H1 (cell line): ENCODE measurements around the gene SPAG5. TPM values are rescaled to one million over a fixed set of nuclear protein-coding genes. Genes with fewer than 3 reads are reported as not detected.
A peak's percentile ranks its signal among the peaks of the same experiment; 100 is the strongest.

Experiments used
- CTCF ChIA-PET: fragments of 300-600 bp; sonication (Branson Sonifier 250); formaldehyde crosslinking; loops from one replicate; lab custom pipeline; 2021; ENCODE audit not compliant: partially characterized antibody; lab: Charles Lee
- POLR2A ChIA-PET: fragments of 300-600 bp; sonication (Branson Sonifier 250); formaldehyde crosslinking; loops from one replicate; lab custom pipeline; 2021; ENCODE audit warnings: inconsistent platforms; ENCODE audit not compliant: partially characterized antibody; lab: Charles Lee
- DNase-seq, 2 experiments: peaks; one replicate each; pipeline versions ENCODE4 v3.0.0 to v3.0.0-alpha.2; 2010 to 2022; ENCODE audit warnings: low spot score in 2 of 2, low read depth in 1 of 2, mixed read lengths in 1 of 2
- FAIRE-seq: peaks from 2 replicates; lab custom pipeline; 2011; peaks lifted over from hg19 to GRCh38; lab: Jason Lieb, UNC
- H2AFZ ChIP-seq: 2 replicates; pipeline ENCODE4 v1.8.1; 2012; ENCODE audit warnings: low read length, inconsistent platforms
- H2AK5ac ChIP-seq: 2 replicates; pipeline ENCODE4 v1.6.1; 2013; ENCODE audit warnings: low read depth, low read length
- H2BK120ac ChIP-seq: replicated peaks from 2 replicates; pipeline ENCODE3; 2013; ENCODE audit warnings: low read depth, low read length, inconsistent platforms
- H2BK12ac ChIP-seq: 2 replicates; pipeline ENCODE4 v1.6.1; 2013; ENCODE audit warnings: low read depth, low read length
- H2BK15ac ChIP-seq: 2 replicates; pipeline ENCODE4 v1.6.1; 2013; ENCODE audit warnings: low read length
- H2BK20ac ChIP-seq: 2 replicates; pipeline ENCODE4 v1.6.1; 2013; ENCODE audit warnings: low read length
- H2BK5ac ChIP-seq: 2 replicates; pipeline ENCODE4 v1.6.1; 2013; ENCODE audit warnings: low read depth, low read length
- H3K14ac ChIP-seq: 2 replicates; pipeline ENCODE4 v1.6.1; 2013; ENCODE audit warnings: inconsistent platforms; ENCODE audit not compliant: insufficient read length
- H3K18ac ChIP-seq: 2 replicates; pipeline ENCODE4 v1.6.1; 2013; ENCODE audit warnings: low read length; ENCODE audit errors: extremely low read depth
- H3K23ac ChIP-seq: 2 replicates; pipeline ENCODE4 v1.6.1; 2013; ENCODE audit warnings: inconsistent platforms; ENCODE audit not compliant: insufficient read length
- H3K23me2 ChIP-seq: 2 replicates; pipeline ENCODE4 v1.6.1; 2013; ENCODE audit warnings: low read depth, low read length
- H3K27ac ChIP-seq: 2 replicates; pipeline ENCODE4 v1.6.1; 2011; ENCODE audit warnings: low read depth, low read length, inconsistent platforms
- H3K27me3 ChIP-seq, 4 experiments: replicated peaks in 1 of 4; 1 replicate in 1 of 4; 2 replicates in 3 of 4; pipeline versions ENCODE4 v1.6.1 to v1.8.1; 2011 to 2013; ENCODE audit warnings: low read length in 3 of 4, mild to moderate bottlenecking in 3 of 4, inconsistent platforms in 2 of 4, mixed read lengths in 2 of 4, moderate library complexity in 1 of 4; ENCODE audit not compliant: control insufficient read depth in 3 of 4, insufficient read depth in 3 of 4; ENCODE audit errors: extremely low read depth in 1 of 4
- H3K36me3 ChIP-seq, 4 experiments: 2 replicates each; pipeline versions ENCODE4 v1.6.1 to v1.8.1; 2011 to 2013; ENCODE audit warnings: mild to moderate bottlenecking in 4 of 4, low read length in 3 of 4, moderate library complexity in 2 of 4, control low read depth in 1 of 4, inconsistent platforms in 1 of 4; ENCODE audit not compliant: insufficient read depth in 4 of 4, control insufficient read depth in 2 of 4
- H3K4ac ChIP-seq: replicated peaks from 2 replicates; pipeline ENCODE3; 2013; ENCODE audit warnings: low read length, low read depth, mixed read lengths, inconsistent platforms; ENCODE audit not compliant: insufficient read length
- H3K4me1 ChIP-seq, 4 experiments: replicated peaks in 1 of 4; 1 replicate in 1 of 4; 2 replicates in 3 of 4; pipeline versions ENCODE4 v1.6.1 to v1.8.1; 2011 to 2013; ENCODE audit warnings: low read length in 3 of 4, inconsistent platforms in 2 of 4, mixed read lengths in 1 of 4; ENCODE audit not compliant: insufficient read depth in 4 of 4, control insufficient read depth in 3 of 4
- H3K4me2 ChIP-seq, 2 experiments: 2 replicates each; pipeline versions ENCODE4 v1.6.1 to v1.8.1; 2011 to 2013; ENCODE audit warnings: low read depth in 2 of 2, low read length in 2 of 2, control low read depth in 1 of 2, inconsistent platforms in 1 of 2, mild to moderate bottlenecking in 1 of 2; ENCODE audit not compliant: insufficient read depth in 1 of 2
- H3K4me3 ChIP-seq, 4 experiments: fragments of 200-600, 300-600 bp in 1 of 4; sonication (generic), shearing (Covaris generic), sonication (Bioruptor Twin) in 1 of 4; 2 replicates each; pipeline versions ENCODE4 v1.5.1 to v1.8.1; 2011 to 2016; ENCODE audit warnings: low read length in 4 of 4, low read depth in 3 of 4, control low read depth in 2 of 4, inconsistent platforms in 2 of 4, mild to moderate bottlenecking in 2 of 4, mixed read lengths in 1 of 4, moderate library complexity in 1 of 4; ENCODE audit not compliant: insufficient read depth in 2 of 4; ENCODE audit errors: extremely low read depth in 1 of 4
- H3K56ac ChIP-seq: replicated peaks from 2 replicates; pipeline ENCODE3; 2013; ENCODE audit warnings: low read depth, mild to moderate bottlenecking, mixed read lengths, low read length, inconsistent platforms; ENCODE audit not compliant: insufficient read length
- H3K79me1 ChIP-seq: 2 replicates; pipeline ENCODE4 v1.6.1; 2013; ENCODE audit warnings: low read depth, low read length, control low read depth
- H3K79me2 ChIP-seq, 2 experiments: 2 replicates each; pipeline versions ENCODE4 v1.6.1 to v1.8.1; 2012 to 2013; ENCODE audit warnings: low read length in 2 of 2, mild to moderate bottlenecking in 2 of 2, inconsistent platforms in 1 of 2; ENCODE audit not compliant: insufficient read depth in 2 of 2, control insufficient read depth in 1 of 2
- H3K9ac ChIP-seq, 4 experiments: replicated peaks in 1 of 4; 1 replicate in 1 of 4; 2 replicates in 3 of 4; pipeline versions ENCODE4 v1.6.1 to v1.8.1; 2011 to 2013; ENCODE audit warnings: low read depth in 3 of 4, low read length in 3 of 4, control low read depth in 2 of 4, mild to moderate bottlenecking in 2 of 4, moderate library complexity in 2 of 4, inconsistent platforms in 1 of 4; ENCODE audit errors: extremely low read depth in 1 of 4
- H3K9me3 ChIP-seq, 2 experiments: 2 replicates each; pipeline versions ENCODE4 v1.6.1 to v1.8.1; 2012 to 2013; ENCODE audit warnings: mild to moderate bottlenecking in 2 of 2, moderate library complexity in 2 of 2, control low read depth in 1 of 2, inconsistent platforms in 1 of 2, low read depth in 1 of 2, low read length in 1 of 2, mixed read lengths in 1 of 2; ENCODE audit not compliant: insufficient read depth in 2 of 2
- H4K20me1 ChIP-seq, 2 experiments: replicated peaks in 1 of 2; 2 replicates each; pipeline versions ENCODE3 to v1.8.1; 2011 to 2013; ENCODE audit warnings: inconsistent platforms in 2 of 2, low read length in 2 of 2, mild to moderate bottlenecking in 1 of 2; ENCODE audit not compliant: insufficient read depth in 2 of 2, control insufficient read depth in 1 of 2
- H4K5ac ChIP-seq: 2 replicates; pipeline ENCODE4 v1.6.1; 2013; ENCODE audit warnings: low read length, low read depth, mixed read lengths, inconsistent platforms; ENCODE audit not compliant: insufficient read length
- H4K8ac ChIP-seq: 2 replicates; pipeline ENCODE4 v1.8.0; 2013; ENCODE audit warnings: mild to moderate bottlenecking, moderate library complexity, low read length, inconsistent platforms; ENCODE audit not compliant: insufficient read depth; ENCODE audit errors: extremely low read depth
- H4K91ac ChIP-seq: replicated peaks from 2 replicates; pipeline ENCODE3; 2013; ENCODE audit warnings: low read length, mixed read lengths, inconsistent platforms; ENCODE audit not compliant: insufficient read length
- GTF2F1 ChIP-seq: IDR thresholded peaks from 2 replicates; pipeline ENCODE4 v1.6.1; 2012; ENCODE audit warnings: low read depth, low read length, improper control_type of control experiment, borderline replicate concordance
- HDAC2 ChIP-seq, 2 experiments: fragments of 300-600 bp in 1 of 2; sonication (generic) in 1 of 2; IDR thresholded peaks; 2 replicates each; pipeline ENCODE4 v1.6.1; 2011 to 2012; ENCODE audit warnings: low read depth in 2 of 2, low read length in 2 of 2, mild to moderate bottlenecking in 2 of 2, moderate library complexity in 2 of 2, borderline replicate concordance in 1 of 2, inconsistent platforms in 1 of 2
- JUN ChIP-seq: IDR thresholded peaks from 2 replicates; pipeline ENCODE4 v1.6.1; 2011; ENCODE audit warnings: low read depth, mild to moderate bottlenecking, improper control_type of control experiment, low read length
- MAFK ChIP-seq: IDR thresholded peaks from 2 replicates; pipeline ENCODE4 v1.6.1; 2012; ENCODE audit warnings: low read depth, mild to moderate bottlenecking, improper control_type of control experiment, low read length
- POLR2A ChIP-seq, 2 experiments: IDR thresholded peaks; 1 replicate in 1 of 2; 2 replicates in 1 of 2; pipeline ENCODE4 v1.6.1; 2011; ENCODE audit warnings: low read depth in 2 of 2, low read length in 2 of 2, mild to moderate bottlenecking in 2 of 2; ENCODE audit errors: control extremely low read depth in 1 of 2
- RNF2 ChIP-seq: fragments of 200-900, 300-1000 bp; sonication (generic); IDR thresholded peaks from 2 replicates; pipeline ENCODE4 v1.7.1; 2016; ENCODE audit warnings: borderline replicate concordance, low read depth, mild to moderate bottlenecking, antibody characterized with exemption, low read length; ENCODE audit not compliant: poor library complexity, severe bottlenecking; ENCODE audit errors: missing control alignments
- RXRA ChIP-seq: IDR thresholded peaks from 2 replicates; pipeline ENCODE4 v1.6.1; 2011; ENCODE audit warnings: low read depth, mild to moderate bottlenecking, low read length, moderate library complexity; ENCODE audit not compliant: insufficient read depth
- SAP30 ChIP-seq: fragments of 300-600 bp; sonication (generic); IDR thresholded peaks from 2 replicates; pipeline ENCODE4 v1.7.1; 2012; ENCODE audit warnings: low read length, moderate library complexity, mild to moderate bottlenecking, inconsistent platforms; ENCODE audit not compliant: insufficient read depth, insufficient replicate concordance
- SIN3A ChIP-seq, 2 experiments: IDR thresholded peaks in 1 of 2; conservative IDR thresholded peaks in 1 of 2; 2 replicates each; pipeline ENCODE4 v1.6.1; 2011 to 2012; ENCODE audit warnings: low read length in 2 of 2, improper control_type of control experiment in 1 of 2, low read depth in 1 of 2, mild to moderate bottlenecking in 1 of 2
- SIRT6 ChIP-seq: IDR thresholded peaks from one replicate; pipeline ENCODE4 v1.7.1; 2012; ENCODE audit warnings: low read length, inconsistent platforms
- WGBS, 2 experiments: shearing (Covaris generic) in 1 of 2; methylation state at CpG; one replicate each; pipeline versions ENCODE4 v1.1.6 to v1.1.7; 2013 to 2015; ENCODE audit warnings: low lambda C conversion rate in 2 of 2, mixed read lengths in 2 of 2, inconsistent platforms in 1 of 2, low coverage in 1 of 2, missing lambda C conversion rate in 1 of 2; ENCODE audit not compliant: insufficient replicate concordance in 2 of 2, insufficient coverage in 1 of 2, insufficient read length in 1 of 2; ENCODE audit errors: extremely low coverage in 1 of 2, missing lambda C conversion rate in 1 of 2; 5-methylcytosine and 5-hydroxymethylcytosine counted together
- polyA plus RNA-seq, 7 experiments: library from polyadenylated mRNA; depleted of rRNA in 3 of 7; stranded (reverse) in 5 of 7; unstranded in 2 of 7; fragments of >200 nt in 5 of 7; fragments of 200-250 nt in 2 of 7; gene quantifications; 1 replicate in 5 of 7; 2 replicates in 1 of 7; 4 replicates in 1 of 7; pipeline versions ENCODE4 v1.2.1 to v1.2.3, GENCODE V29; 2011 to 2013; ENCODE audit warnings: missing spikeins in 2 of 7, mixed read lengths in 2 of 7
- total RNA-seq: library from RNA; stranded (reverse); fragmentation: NEBNext Ultra II Directional; extraction: Animal tissue kit (Norgen Biotek cat#: 25700); gene quantifications from 2 replicates; pipeline ENCODE4 v1.2.1, GENCODE V29; 2021

Gene SPAG5
- total and polyA plus RNA-seq, 2 of the 8 experiments (the other 6 are each of a cell fraction or from before 2014, with no cell fraction given) = 57.1 to 129 TPM

GRCh38 chr17:28646039-28646754 is 47.4 kb upstream of the SPAG5 start:
- Histone ChIP-seq H2BK12ac (peak overlapping the region; percentile 87), H3K56ac (no peak overlapping the region), H4K5ac (no peak overlapping the region), H2BK120ac (no peak overlapping the region), H3K23ac (no peak overlapping the region), H3K4me3 (peak overlapping the region in 1 of 4 experiments; percentile 84; a peak in 1 of 8 replicates), H3K9ac (peak overlapping the region in 1 of 4 experiments; percentile 31; a peak in 2 of 7 replicates), H3K14ac (no peak overlapping the region), H2BK15ac (peak overlapping the region; percentile 83; the same call in 1 of the 2 replicates), H3K4ac (peak overlapping the region; percentile 10), H4K8ac (no peak overlapping the region), H2AFZ (no peak overlapping the region), H3K4me1 (0 out of 7 replicates have a peak, but pooled peaks cover 0 to 2% (median under 1%) of the 10 kb centered on the region in 4 experiments), H3K18ac (no peak overlapping the region), H3K23me2 (peaks cover 5% of the 10 kb centered on the region; the same call in 1 of the 2 replicates), H3K36me3 (peaks cover 10 to 33% (median 29%) of the 10 kb centered on the region in 4 experiments), H3K27ac (no peak overlapping the region), H3K9me3 (no peaks in the 10 kb centered on the region), H3K4me2 (peak overlapping the region in 1 of 2 experiments; percentile 89; a peak in 1 of 4 replicates), H4K91ac (no peak overlapping the region), H2AK5ac (peak overlapping the region; percentile 46; the same call in 1 of the 2 replicates), H2BK20ac (no peak overlapping the region), H3K79me1 (peaks cover 4% of the 10 kb centered on the region), H2BK5ac (peak overlapping the region; percentile 82; the same call in 1 of the 2 replicates), H3K27me3 (no peaks in the 10 kb centered on the region), H4K20me1 (peaks cover 0 to 7% of the 10 kb centered on the region in 2 experiments), H3K79me2 (peaks cover 3 to 27% of the 10 kb centered on the region in 2 experiments; a peak in 3 of 4 replicates)
- ChIA-PET POLR2A (interaction anchor here (0.8 to 4.7 kb wide), 14 partner anchors 9 to 78 kb away, joined by 3 to 55 read pairs (median 5); partner anchors contain the start of genes ALDOC, PROCA1, SDF2 and SUPT6H), CTCF (interaction anchor here (0.8 to 7.9 kb wide), 16 partner anchors 10 to 307 kb away, joined by 3 to 54 read pairs (median 4); partner anchors contain the start of genes SDF2 and SUPT6H)
- WGBS, 2 experiments = 89% methylated on average over 12 of the region's 12 CpGs; no CpG with 5 or more reads in 1 of the 2 experiments
- no peak for FAIRE-seq
- DNase-seq = no peak
- TF ChIP-seq SAP30 (no peak), GTF2F1 (no peak), MAFK (no peak), HDAC2 (IDR thresholded peaks at IDR 0.05; ENCODE audit: borderline replicate concordance in 1 of 2, low read depth in 2 of 2, low read length in 2 of 2) (no peak), SIN3A (conservative IDR thresholded peaks at IDR 0.05 in 1 of 2, IDR thresholded peaks at IDR 0.05 in 1 of 2; ENCODE audit: low read depth in 1 of 2, low read length in 2 of 2) (no peak), SIRT6 (no peak), RNF2 (no peak), JUN (no peak), POLR2A (IDR thresholded peaks at IDR 0.05; ENCODE audit: control extremely low read depth in 1 of 2, low read depth in 2 of 2, low read length in 2 of 2) (no peak), RXRA (no peak)
